Measurements from ENCODE around the gene SEC16B.

Gene SEC16B

GRCh38 chr1:177909416-177909815 lies 60.4 kb downstream of the SEC16B start:
- no peak overlapping the region for H3K4me3 ChIP-seq (ENCODE audit: low read depth, low read length)

GRCh38 chr1:177907000-177907399 lies 62.9 kb downstream of the SEC16B start:
- no peak overlapping the region for H3K4me2 ChIP-seq (ENCODE audit: low read length)
- H3K79me2 ChIP-seq, result no peaks in the 10 kb centered on the region

More at GRCh38 chr1:177909416-177909815, 60.4 kb downstream of the SEC16B start:
- no peak for TF ChIP-seq CTCF (IDR thresholded peaks at IDR 0.05)
- Histone ChIP-seq H3K4me2 (ENCODE audit: low read length) (no peak overlapping the region), H3K79me2 (no peaks in the 10 kb centered on the region), H3K4me1 (no peaks in the 10 kb centered on the region), H2AFZ (no peak overlapping the region), H3K27me3 (ENCODE audit: control insufficient read depth, insufficient read depth, low read length) (no peaks in the 10 kb centered on the region), H3K36me3 (ENCODE audit: control insufficient read depth, insufficient read depth, low read length) (no peaks in the 10 kb centered on the region), H3K9me3 (ENCODE audit: control insufficient read depth, low read length) (no peaks in the 10 kb centered on the region), H3K27ac (no peak overlapping the region), H3K9ac (no peak overlapping the region)

GRCh38 chr1:177905686-177906085 lies 64.2 kb downstream of the SEC16B start:
- Histone ChIP-seq H3K4me3 (ENCODE audit: low read depth, low read length) (no peak overlapping the region), H3K27me3 (ENCODE audit: control insufficient read depth, insufficient read depth, low read length) (no peaks in the 10 kb centered on the region), H3K79me2 (no peaks in the 10 kb centered on the region), H3K9ac (no peak overlapping the region), H3K36me3 (ENCODE audit: control insufficient read depth, insufficient read depth, low read length) (no peaks in the 10 kb centered on the region), H3K27ac (no peak overlapping the region), H3K4me2 (ENCODE audit: low read length) (no peak overlapping the region), H2AFZ (no peak overlapping the region), H3K4me1 (no peaks in the 10 kb centered on the region), H3K9me3 (ENCODE audit: control insufficient read depth, low read length) (no peaks in the 10 kb centered on the region)
- no peak for TF ChIP-seq CTCF (IDR thresholded peaks at IDR 0.05)

More at GRCh38 chr1:177907000-177907399, 62.9 kb downstream of the SEC16B start:
- Histone ChIP-seq H3K27me3 (ENCODE audit: control insufficient read depth, insufficient read depth, low read length) (no peaks in the 10 kb centered on the region), H3K36me3 (ENCODE audit: control insufficient read depth, insufficient read depth, low read length) (no peaks in the 10 kb centered on the region), H3K4me1 (no peaks in the 10 kb centered on the region), H3K9ac (no peak overlapping the region), H2AFZ (no peak overlapping the region), H3K4me3 (ENCODE audit: low read depth, low read length) (no peak overlapping the region), H3K9me3 (ENCODE audit: control insufficient read depth, low read length) (no peaks in the 10 kb centered on the region), H3K27ac (no peak overlapping the region)
- TF ChIP-seq CTCF (IDR thresholded peaks at IDR 0.05), result no peak

GRCh38 chr1:177902266-177902665 lies 67.6 kb downstream of the SEC16B start:
- Histone ChIP-seq H3K4me3 (ENCODE audit: low read depth, low read length) (no peak overlapping the region), H3K79me2 (no peaks in the 10 kb centered on the region), H3K27me3 (ENCODE audit: control insufficient read depth, insufficient read depth, low read length) (no peaks in the 10 kb centered on the region), H3K27ac (no peak overlapping the region), H3K4me1 (no peaks in the 10 kb centered on the region), H3K36me3 (ENCODE audit: control insufficient read depth, insufficient read depth, low read length) (no peaks in the 10 kb centered on the region), H2AFZ (no peak overlapping the region), H3K9ac (no peak overlapping the region), H3K4me2 (ENCODE audit: low read length) (no peak overlapping the region), H3K9me3 (ENCODE audit: control insufficient read depth, low read length) (no peaks in the 10 kb centered on the region)
- TF ChIP-seq CTCF (IDR thresholded peaks at IDR 0.05), result no peak

- no peak overlapping the region for H3K9ac ChIP-seq
- no peaks in the 10 kb centered on the region for H3K4me1 ChIP-seq
- H3K4me2 ChIP-seq (ENCODE audit: low read length), result no peak overlapping the region
- no peaks in the 10 kb centered on the region for H3K79me2 ChIP-seq
- H3K27me3 ChIP-seq (ENCODE audit: control insufficient read depth, insufficient read depth, low read length), result no peaks in the 10 kb centered on the region
- no peak overlapping the region for H3K27ac ChIP-seq
- no peak overlapping the region for H3K4me3 ChIP-seq (ENCODE audit: low read depth, low read length)
- no peaks in the 10 kb centered on the region for H3K9me3 ChIP-seq (ENCODE audit: control insufficient read depth, low read length)
- TF ChIP-seq CTCF (IDR thresholded peaks at IDR 0.05), result no peak
- H3K36me3 ChIP-seq (ENCODE audit: control insufficient read depth, insufficient read depth, low read length), result no peaks in the 10 kb centered on the region
- H2AFZ ChIP-seq, result no peak overlapping the region
Observed at GRCh38 chr1:177897998-177898654, 71.7 kb downstream of the SEC16B start.

All from parathyroid adenoma (tissue), 2 donors.